NB4 (cell line): ENCODE measurements around the gene ZMYM2.

Experiments
- POLR2A ChIP-seq: IDR thresholded peaks from 2 replicates; pipeline ENCODE4 v1.6.1; 2011; ENCODE audit warnings: mild to moderate bottlenecking; ENCODE audit not compliant: insufficient read length; ENCODE audit errors: extremely low read depth
- TF ChIP-seq, protein P1 (sequence below): IDR thresholded peaks from one replicate; pipeline ENCODE4 v1.5.1; 2012; ENCODE audit warnings: low read depth, low read length
- TF ChIP-seq, protein P2 (sequence below): IDR thresholded peaks from 2 replicates; pipeline ENCODE4 v1.6.1; 2011; ENCODE audit warnings: low read depth, low read length

DNA sequence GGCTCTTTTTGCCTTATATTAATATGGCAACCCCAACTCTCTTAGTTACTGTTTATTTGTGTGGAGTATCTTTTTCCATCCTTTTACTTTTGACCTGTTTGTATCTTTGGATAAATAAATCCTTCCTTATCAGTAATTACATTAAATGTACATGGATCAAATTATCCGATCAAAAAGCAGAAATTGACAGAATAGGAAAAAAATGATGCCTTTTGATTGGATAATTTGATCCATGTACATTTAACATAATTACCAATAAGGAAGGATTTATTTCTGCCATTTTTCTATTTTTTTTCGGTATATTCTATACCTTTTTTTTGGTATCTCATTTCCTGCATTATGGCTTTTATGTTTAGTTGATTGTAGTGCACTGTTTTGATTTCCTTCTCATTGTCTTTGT, 57.2 kb downstream of the ZMYM2 start:
- TF ChIP-seq, protein P1, sequence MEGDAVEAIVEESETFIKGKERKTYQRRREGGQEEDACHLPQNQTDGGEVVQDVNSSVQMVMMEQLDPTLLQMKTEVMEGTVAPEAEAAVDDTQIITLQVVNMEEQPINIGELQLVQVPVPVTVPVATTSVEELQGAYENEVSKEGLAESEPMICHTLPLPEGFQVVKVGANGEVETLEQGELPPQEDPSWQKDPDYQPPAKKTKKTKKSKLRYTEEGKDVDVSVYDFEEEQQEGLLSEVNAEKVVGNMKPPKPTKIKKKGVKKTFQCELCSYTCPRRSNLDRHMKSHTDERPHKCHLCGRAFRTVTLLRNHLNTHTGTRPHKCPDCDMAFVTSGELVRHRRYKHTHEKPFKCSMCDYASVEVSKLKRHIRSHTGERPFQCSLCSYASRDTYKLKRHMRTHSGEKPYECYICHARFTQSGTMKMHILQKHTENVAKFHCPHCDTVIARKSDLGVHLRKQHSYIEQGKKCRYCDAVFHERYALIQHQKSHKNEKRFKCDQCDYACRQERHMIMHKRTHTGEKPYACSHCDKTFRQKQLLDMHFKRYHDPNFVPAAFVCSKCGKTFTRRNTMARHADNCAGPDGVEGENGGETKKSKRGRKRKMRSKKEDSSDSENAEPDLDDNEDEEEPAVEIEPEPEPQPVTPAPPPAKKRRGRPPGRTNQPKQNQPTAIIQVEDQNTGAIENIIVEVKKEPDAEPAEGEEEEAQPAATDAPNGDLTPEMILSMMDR = no peak
- TF ChIP-seq POLR2A = no peak
- TF ChIP-seq, protein P2, sequence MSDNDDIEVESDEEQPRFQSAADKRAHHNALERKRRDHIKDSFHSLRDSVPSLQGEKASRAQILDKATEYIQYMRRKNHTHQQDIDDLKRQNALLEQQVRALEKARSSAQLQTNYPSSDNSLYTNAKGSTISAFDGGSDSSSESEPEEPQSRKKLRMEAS = no peak
